SK-N-MC (cell line): ENCODE measurements around the gene RPL6.

Experiments used
- EZH2 ChIP-seq: fragments of 200-600 bp; sonication (generic); IDR thresholded peaks from one replicate; pipeline ENCODE4 v1.6.1; 2017; ENCODE audit warnings: antibody characterized with exemption
- POLR2AphosphoS5 ChIP-seq: IDR thresholded peaks from 2 replicates; pipeline ENCODE4 v1.6.1; 2012; ENCODE audit warnings: mild to moderate bottlenecking, low read depth, low read length, borderline replicate concordance

DNA sequence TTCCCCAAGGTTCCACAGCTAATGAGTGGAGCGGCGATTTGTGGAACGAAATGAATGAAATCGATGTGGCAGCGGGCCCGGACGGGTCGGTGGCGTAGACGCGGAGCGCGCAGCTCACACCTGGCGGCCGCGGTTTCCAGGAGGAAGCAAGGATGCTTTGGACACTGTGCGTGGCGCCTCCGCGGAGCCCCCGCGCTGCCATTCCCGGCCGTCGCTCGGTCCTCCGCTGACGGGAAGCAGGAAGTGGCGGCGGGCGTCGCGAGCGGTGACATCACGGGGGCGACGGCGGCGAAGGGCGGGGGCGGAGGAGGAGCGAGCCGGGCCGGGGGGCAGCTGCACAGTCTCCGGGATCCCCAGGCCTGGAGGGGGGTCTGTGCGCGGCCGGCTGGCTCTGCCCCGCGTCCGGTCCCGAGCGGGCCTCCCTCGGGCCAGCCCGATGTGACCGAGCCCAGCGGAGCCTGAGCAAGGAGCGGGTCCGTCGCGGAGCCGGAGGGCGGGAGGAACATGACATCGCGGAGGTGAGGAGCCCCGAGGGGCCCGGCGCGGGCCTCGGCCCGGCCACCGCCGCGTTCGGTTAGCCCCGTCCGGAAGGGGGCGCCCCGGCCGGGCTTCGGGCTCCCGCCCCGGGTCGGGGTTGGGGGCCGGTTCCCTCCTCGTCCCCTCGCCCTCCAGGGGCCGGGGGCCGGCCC, 9.3 kb upstream of the RPL6 start, which contains the start of gene PTPN11:
- no peak for TF ChIP-seq EZH2
- peak; percentile 94 for TF ChIP-seq POLR2AphosphoS5
